ENCODE results near the gene STK11IP.

GRCh38 chr2:219615036-219615435 lies 17.4 kb downstream of the STK11IP start:
- TF ChIP-seq EZH2 (IDR thresholded peaks at IDR 0.05): no peak
- no peak for TF ChIP-seq EZH2phosphoT487 (IDR thresholded peaks at IDR 0.05; ENCODE audit: borderline replicate concordance)
- TF ChIP-seq, protein P1, sequence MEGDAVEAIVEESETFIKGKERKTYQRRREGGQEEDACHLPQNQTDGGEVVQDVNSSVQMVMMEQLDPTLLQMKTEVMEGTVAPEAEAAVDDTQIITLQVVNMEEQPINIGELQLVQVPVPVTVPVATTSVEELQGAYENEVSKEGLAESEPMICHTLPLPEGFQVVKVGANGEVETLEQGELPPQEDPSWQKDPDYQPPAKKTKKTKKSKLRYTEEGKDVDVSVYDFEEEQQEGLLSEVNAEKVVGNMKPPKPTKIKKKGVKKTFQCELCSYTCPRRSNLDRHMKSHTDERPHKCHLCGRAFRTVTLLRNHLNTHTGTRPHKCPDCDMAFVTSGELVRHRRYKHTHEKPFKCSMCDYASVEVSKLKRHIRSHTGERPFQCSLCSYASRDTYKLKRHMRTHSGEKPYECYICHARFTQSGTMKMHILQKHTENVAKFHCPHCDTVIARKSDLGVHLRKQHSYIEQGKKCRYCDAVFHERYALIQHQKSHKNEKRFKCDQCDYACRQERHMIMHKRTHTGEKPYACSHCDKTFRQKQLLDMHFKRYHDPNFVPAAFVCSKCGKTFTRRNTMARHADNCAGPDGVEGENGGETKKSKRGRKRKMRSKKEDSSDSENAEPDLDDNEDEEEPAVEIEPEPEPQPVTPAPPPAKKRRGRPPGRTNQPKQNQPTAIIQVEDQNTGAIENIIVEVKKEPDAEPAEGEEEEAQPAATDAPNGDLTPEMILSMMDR (IDR thresholded peaks at IDR 0.05 in 2 of 3, conservative IDR thresholded peaks at IDR 0.05 in 1 of 3; ENCODE audit: borderline replicate concordance in 1 of 3, insufficient read depth in 1 of 3, low read depth in 2 of 3, low read length in 2 of 3): no peak
- TF ChIP-seq POLR2A (IDR thresholded peaks at IDR 0.05; ENCODE audit: borderline replicate concordance, extremely low read depth, insufficient read depth, insufficient read length): no peak
- no peak for TF ChIP-seq CEBPB (IDR thresholded peaks at IDR 0.05; ENCODE audit: low read depth)
- TF ChIP-seq POLR2AphosphoS5 (IDR thresholded peaks at IDR 0.05; ENCODE audit: low read depth, low read length): no peak
- no peak for TF ChIP-seq SIN3A (IDR thresholded peaks at IDR 0.05; ENCODE audit: low read depth)

Data from HCT116 (cell line).